Lower lobe of right lung (tissue), 2 donors: ENCODE measurements around the gene AGR3. TPM values are rescaled to one million over a fixed set of nuclear protein-coding genes. Genes with fewer than 3 reads are reported as not detected.

Experiments
- ATAC-seq, 2 donors: fragments of 200-7000 bp; cut with Tn5 transposase; one replicate each; pipeline ENCODE4 v1.9.1; 2020 to 2022; ENCODE audit warnings: mild to moderate bottlenecking in 2 of 2, moderate library complexity in 2 of 2
- DNase-seq: peaks from one replicate; pipeline ENCODE4 v3.0.0-alpha.2; 2020
- H3K27ac ChIP-seq: fragments of 200-600 bp; one replicate; pipeline ENCODE4 v1.8.0; 2022
- H3K27me3 ChIP-seq: fragments of 200-600 bp; one replicate; pipeline ENCODE4 v1.8.0; 2022; ENCODE audit warnings: low read depth
- H3K36me3 ChIP-seq: fragments of 200-600 bp; one replicate; pipeline ENCODE4 v1.8.0; 2022; ENCODE audit warnings: mild to moderate bottlenecking
- H3K4me1 ChIP-seq: fragments of 200-600 bp; one replicate; pipeline ENCODE4 v1.8.0; 2022
- H3K4me3 ChIP-seq: fragments of 200-600 bp; one replicate; pipeline ENCODE4 v1.8.0; 2022; ENCODE audit warnings: mild to moderate bottlenecking
- H3K9me3 ChIP-seq: fragments of 200-600 bp; one replicate; pipeline ENCODE4 v1.8.0; 2022
- CTCF ChIP-seq: fragments of 200-600 bp; IDR thresholded peaks from one replicate; pipeline ENCODE4 v1.8.0; 2022; ENCODE audit warnings: antibody characterized with exemption, mild to moderate bottlenecking
- intact Hi-C: fragments of 100-400 bp; cut with DNase I; formaldehyde crosslinking; loops from one replicate; pipeline ENCODE4 v1.11.0; 2022
- long read RNA-seq: library from polyadenylated mRNA; unstranded; transcript quantifications from one replicate; pipeline ENCODE4 v2.0.0, GENCODE V29; 2021
- total RNA-seq: library from RNA; stranded (reverse); fragmentation: NEBNext Ultra II Directional; extraction: Animal tissue kit (Norgen Biotek cat#: 25700); gene quantifications from one replicate; pipeline ENCODE4 v1.2.1, GENCODE V29; 2021
- donor health status: DM: no; HTN: yes; CAD: no; lungs with severe emphysema.

Gene AGR3
- total RNA-seq: 105 TPM
- long read RNA-seq, transcript AGR3-201 (8 exons, 749 nt): major isoform, 36 of 48 reads
- long read RNA-seq, partial matches to known transcripts: 2 of 48 reads
- long read RNA-seq, other reads (novel, unspliced or antisense): 10 of 48 reads

DNA sequence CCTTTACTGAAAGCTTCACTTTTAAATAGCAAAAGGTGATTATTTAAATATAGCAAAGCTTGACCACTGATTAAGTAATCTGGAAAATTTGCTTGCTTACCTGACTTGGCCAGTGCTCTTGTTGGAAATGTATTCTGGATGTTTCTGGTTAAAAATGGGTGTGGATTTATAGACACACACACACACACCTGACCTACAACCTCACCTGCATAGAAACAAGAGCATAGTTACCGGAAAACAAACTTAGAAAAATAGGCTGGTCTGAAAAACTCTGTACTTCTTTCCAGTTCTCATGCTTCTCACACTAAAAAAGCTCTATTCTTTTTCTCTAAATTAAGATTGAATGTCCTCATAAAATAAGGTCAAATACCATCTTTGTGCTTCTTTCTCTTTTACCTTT is at the start of gene AGR3:
Gene AGR3 (minus strand): TSS at position 140 of the 400 bp plus-strand sequence. CDS start 3,365 bp downstream, outside the sequence.
- ATAC-seq (peak; percentile 92 to 94), DNase-seq (no peak)
- Histone ChIP-seq H3K9me3 (no peaks in the 10 kb centered on the region), H3K27me3 (no peaks in the 10 kb centered on the region), H3K4me1 (no peaks in the 10 kb centered on the region), H3K4me3 (peak within 1 kb of the TSS; percentile 42), H3K27ac (peak within 1 kb of the TSS; percentile 80), H3K36me3 (no peaks in the 10 kb centered on the region)
- intact Hi-C loops: no loop called here
- TF ChIP-seq CTCF: no peak

DNA sequence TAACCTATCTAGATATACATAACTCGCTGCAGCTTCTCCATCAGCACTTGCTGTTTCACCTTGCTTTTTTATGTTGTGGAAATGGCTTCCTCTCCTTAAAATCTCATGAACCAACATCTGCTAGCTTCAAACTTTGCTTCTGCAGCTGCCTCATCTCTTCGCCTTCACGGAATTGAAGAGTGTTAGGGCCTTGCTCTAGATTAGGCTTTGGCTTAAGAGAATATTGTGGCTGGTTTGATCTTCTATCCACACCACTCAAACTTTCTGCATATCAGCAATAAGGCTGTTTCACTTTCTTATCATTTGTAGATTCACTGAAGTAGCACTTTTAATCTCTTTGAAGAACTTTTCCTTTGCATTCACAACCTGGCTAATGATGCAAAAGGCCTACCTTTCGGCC is 49.2 kb upstream of the AGR3 start:
- intact Hi-C loops: no loop called here
- DNase-seq: no peak
- Histone ChIP-seq H3K4me3 (no peak overlapping the region), H3K27me3 (no peaks in the 10 kb centered on the region), H3K9me3 (no peaks in the 10 kb centered on the region), H3K4me1 (peaks cover 18% of the 10 kb centered on the region), H3K36me3 (no peaks in the 10 kb centered on the region), H3K27ac (no peak overlapping the region)
- no peak for TF ChIP-seq CTCF
- ATAC-seq: no peak

DNA sequence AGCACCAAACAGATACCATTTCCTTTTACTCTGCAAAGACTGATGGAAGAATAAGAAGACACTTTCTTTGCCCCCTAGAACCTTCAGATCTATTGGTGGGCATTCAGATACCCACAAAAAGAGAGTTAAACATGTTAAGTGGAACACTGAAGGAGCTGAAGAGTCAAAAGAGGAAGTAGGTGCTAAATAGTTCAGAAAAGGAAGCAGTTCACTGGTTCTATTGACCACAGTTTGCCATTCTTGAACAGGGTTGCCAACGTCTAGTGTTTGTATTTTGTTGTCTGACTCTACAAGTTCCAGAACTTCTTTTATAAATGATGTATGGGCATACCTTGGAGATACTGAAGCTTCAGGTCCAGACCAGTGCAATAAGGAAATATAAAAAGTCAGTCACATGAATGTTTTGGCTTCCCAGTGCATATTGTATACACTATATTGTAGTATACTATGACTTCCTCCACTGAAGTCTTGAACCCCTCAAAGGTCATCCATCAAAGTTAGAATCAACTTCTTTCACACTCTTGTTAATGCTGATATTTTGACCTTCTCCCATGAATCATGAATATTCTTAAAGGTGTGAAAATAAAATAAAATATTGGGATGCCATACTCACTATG is 47.5 kb upstream of the AGR3 start:
- TF ChIP-seq CTCF: no peak
- H3K4me1 ChIP-seq: peaks cover 18% of the 10 kb centered on the region
- DNase-seq (no peak), ATAC-seq (peak in 1 of 2 donors; percentile 58)
- no peaks in the 10 kb centered on the region for H3K9me3 ChIP-seq
- H3K4me3 ChIP-seq: no peak overlapping the region
- no peaks in the 10 kb centered on the region for H3K27me3 ChIP-seq
- intact Hi-C loops: no loop called here
- H3K27ac ChIP-seq: no peak overlapping the region
- H3K36me3 ChIP-seq: no peaks in the 10 kb centered on the region

DNA sequence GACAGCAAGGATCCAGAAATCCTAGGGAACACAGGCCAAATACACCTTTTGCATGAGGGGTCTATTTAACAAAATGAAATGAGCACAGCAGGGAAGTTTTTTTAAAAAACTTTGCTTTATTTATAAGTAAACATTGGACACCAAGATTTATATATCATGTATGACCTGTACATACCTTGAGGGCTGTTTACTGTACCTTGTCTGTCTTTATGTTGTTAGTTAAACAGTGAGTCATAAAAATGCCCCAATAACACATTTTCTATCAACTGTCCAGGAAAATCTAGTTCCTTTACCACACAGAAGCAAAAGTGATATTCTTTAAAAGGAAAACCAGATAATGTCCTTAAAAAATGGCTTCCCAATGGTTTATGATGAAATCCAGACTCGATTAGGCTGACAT is 45.1 kb upstream of the AGR3 start:
- Histone ChIP-seq H3K4me1 (peaks cover 19% of the 10 kb centered on the region), H3K9me3 (no peaks in the 10 kb centered on the region), H3K27me3 (no peaks in the 10 kb centered on the region), H3K4me3 (no peak overlapping the region), H3K27ac (no peak overlapping the region), H3K36me3 (no peaks in the 10 kb centered on the region)
- intact Hi-C loops: no loop called here
- ATAC-seq: no peak
- no peak for TF ChIP-seq CTCF
- DNase-seq: no peak

GRCh38 chr7:16926283-16926682 is 44.5 kb upstream of the AGR3 start:
- DNase-seq (no peak), ATAC-seq (peak; percentile 72 to 79)
- TF ChIP-seq CTCF: peak; percentile 69
- Histone ChIP-seq H3K27me3 (no peaks in the 10 kb centered on the region), H3K9me3 (no peaks in the 10 kb centered on the region), H3K36me3 (no peaks in the 10 kb centered on the region), H3K27ac (no peak overlapping the region), H3K4me3 (no peak overlapping the region), H3K4me1 (peaks cover 25% of the 10 kb centered on the region)
- intact Hi-C loops: no loop called here
